ENCODE data around the gene COPB1.

GRCh38 chr11:14423633-14424032 is 76.0 kb downstream of the COPB1 start:
- TF ChIP-seq, protein P1, sequence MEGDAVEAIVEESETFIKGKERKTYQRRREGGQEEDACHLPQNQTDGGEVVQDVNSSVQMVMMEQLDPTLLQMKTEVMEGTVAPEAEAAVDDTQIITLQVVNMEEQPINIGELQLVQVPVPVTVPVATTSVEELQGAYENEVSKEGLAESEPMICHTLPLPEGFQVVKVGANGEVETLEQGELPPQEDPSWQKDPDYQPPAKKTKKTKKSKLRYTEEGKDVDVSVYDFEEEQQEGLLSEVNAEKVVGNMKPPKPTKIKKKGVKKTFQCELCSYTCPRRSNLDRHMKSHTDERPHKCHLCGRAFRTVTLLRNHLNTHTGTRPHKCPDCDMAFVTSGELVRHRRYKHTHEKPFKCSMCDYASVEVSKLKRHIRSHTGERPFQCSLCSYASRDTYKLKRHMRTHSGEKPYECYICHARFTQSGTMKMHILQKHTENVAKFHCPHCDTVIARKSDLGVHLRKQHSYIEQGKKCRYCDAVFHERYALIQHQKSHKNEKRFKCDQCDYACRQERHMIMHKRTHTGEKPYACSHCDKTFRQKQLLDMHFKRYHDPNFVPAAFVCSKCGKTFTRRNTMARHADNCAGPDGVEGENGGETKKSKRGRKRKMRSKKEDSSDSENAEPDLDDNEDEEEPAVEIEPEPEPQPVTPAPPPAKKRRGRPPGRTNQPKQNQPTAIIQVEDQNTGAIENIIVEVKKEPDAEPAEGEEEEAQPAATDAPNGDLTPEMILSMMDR (IDR thresholded peaks at IDR 0.05), result no peak
- no peak for TF ChIP-seq POLR2A (IDR thresholded peaks at IDR 0.05)

All from uterus (tissue), 2 donors.